Measurements from ENCODE around the gene SUMO3. TPM values are rescaled to one million over a fixed set of nuclear protein-coding genes. Genes with fewer than 3 reads are reported as not detected.

The SUMO3 gene
- total and polyA plus RNA-seq, 3 experiments from 2014 or later, result 81.7 to 88.1 (median 85.3) TPM

DNA sequence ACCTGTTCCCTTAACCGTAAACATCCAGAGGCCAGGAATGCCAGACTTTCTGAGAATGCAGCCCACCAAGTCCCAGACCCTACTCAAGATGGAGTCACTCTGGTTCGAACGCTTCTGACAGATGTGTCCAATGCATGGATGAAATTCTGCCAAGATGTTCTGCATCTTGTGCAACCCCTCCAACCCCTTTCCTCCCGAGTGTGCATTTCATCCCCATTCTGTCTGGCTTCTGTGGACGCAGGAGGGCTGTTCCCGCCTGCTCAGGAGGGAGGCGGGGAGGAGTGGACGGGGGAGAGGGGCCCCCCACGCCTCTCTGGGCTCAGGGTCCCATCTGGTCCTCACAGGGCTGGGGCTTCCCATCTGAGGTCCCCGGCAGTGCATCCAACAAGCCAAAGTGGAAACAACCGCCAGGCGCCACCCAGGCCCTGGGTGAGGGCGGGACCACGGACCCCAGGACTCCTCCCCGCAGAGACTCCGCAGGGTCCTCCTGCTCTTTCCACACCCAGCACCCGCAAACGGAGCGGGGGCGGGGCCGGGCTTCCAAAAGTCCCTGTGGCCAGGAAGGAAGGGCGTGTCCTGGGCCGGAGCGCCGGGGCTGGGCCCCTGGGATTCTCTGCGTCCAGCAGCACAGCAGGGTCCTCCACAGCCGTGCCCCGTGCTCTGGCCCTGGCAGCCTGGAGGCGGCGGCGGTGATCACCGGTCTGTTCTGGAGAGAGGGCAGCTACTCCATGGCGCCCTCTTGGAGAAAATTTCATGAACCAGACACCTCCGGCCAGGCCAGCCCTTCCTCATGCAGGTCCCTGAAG is 27.8 kb upstream of the SUMO3 start:
- ChIA-PET POLR2A (interaction anchor here (1.2 kb wide), 1 partner anchor 28 kb away, joined by 4 read pairs; the partner anchor contains the start of gene PTTG1IP), CTCF (interaction anchor here (1.2 to 1.5 kb wide), 4 partner anchors 28 to 283 kb away, joined by 3 to 4 read pairs (median 3); partner anchors contain the start of gene PTTG1IP)
- peak overlapping the region; percentile 33 for H3K27ac ChIP-seq (ENCODE audit: low read depth, low read length)
- DNase-seq, result peak; percentile 27 to 61 (median 40)
- H3K4me3 ChIP-seq (ENCODE audit: low read length), result peak overlapping the region; percentile 51
- H3K4me3 Mint-ChIP-seq, result peak overlapping the region; percentile 16 to 85 (median 54)
- no peaks in the 10 kb centered on the region for H3K9me3 ChIP-seq (ENCODE audit: low read length)
- H3K36me3 Mint-ChIP-seq, result peaks cover 0 to 19% (median 3%) of the 10 kb centered on the region in 3 donors
- H3K4me1 Mint-ChIP-seq, result peaks cover 7 to 18% (median 9%) of the 10 kb centered on the region in 3 donors
- peaks cover 21% of the 10 kb centered on the region for H3K4me1 ChIP-seq (ENCODE audit: insufficient read depth, low read length)
- no peaks in the 10 kb centered on the region for H3K9me3 Mint-ChIP-seq
- H3K36me3 ChIP-seq (ENCODE audit: insufficient read depth, low read length), result peaks cover 13% of the 10 kb centered on the region
- H3K27me3 Mint-ChIP-seq, result peaks cover 6 to 13% of the 10 kb centered on the region in 2 donors
- H3K27me3 ChIP-seq (ENCODE audit: insufficient read depth, low read length, poor library complexity, severe bottlenecking), result no peaks in the 10 kb centered on the region
- peak overlapping the region in 5 of 8 donors; percentile 26 to 63 (median 38) for H3K27ac Mint-ChIP-seq

- POLR2A ChIA-PET, result no interaction called here
- peaks cover 6 to 20% of the 10 kb centered on the region in 2 donors for H3K27me3 Mint-ChIP-seq
- CTCF ChIA-PET, result no interaction called here
- H3K9me3 ChIP-seq (ENCODE audit: low read length), result no peaks in the 10 kb centered on the region
- peaks cover 7 to 18% (median 9%) of the 10 kb centered on the region in 3 donors for H3K4me1 Mint-ChIP-seq
- no peak overlapping the region for H3K27ac Mint-ChIP-seq
- no peaks in the 10 kb centered on the region for H3K36me3 ChIP-seq (ENCODE audit: insufficient read depth, low read length)
- H3K9me3 Mint-ChIP-seq, result no peaks in the 10 kb centered on the region
- no peak for DNase-seq
- peaks cover 20% of the 10 kb centered on the region for H3K4me1 ChIP-seq (ENCODE audit: insufficient read depth, low read length)
- peaks cover 0 to 5% (median 3%) of the 10 kb centered on the region in 3 donors for H3K36me3 Mint-ChIP-seq
- no peak overlapping the region for H3K4me3 ChIP-seq (ENCODE audit: low read length)
- H3K27me3 ChIP-seq (ENCODE audit: insufficient read depth, low read length, poor library complexity, severe bottlenecking), result no peaks in the 10 kb centered on the region
- peak overlapping the region in 1 of 7 donors; percentile 68 for H3K4me3 Mint-ChIP-seq
- no peak overlapping the region for H3K27ac ChIP-seq (ENCODE audit: low read depth, low read length)
Observed at GRCh38 chr21:44844256-44844655, 26.4 kb upstream of the SUMO3 start.

DNA sequence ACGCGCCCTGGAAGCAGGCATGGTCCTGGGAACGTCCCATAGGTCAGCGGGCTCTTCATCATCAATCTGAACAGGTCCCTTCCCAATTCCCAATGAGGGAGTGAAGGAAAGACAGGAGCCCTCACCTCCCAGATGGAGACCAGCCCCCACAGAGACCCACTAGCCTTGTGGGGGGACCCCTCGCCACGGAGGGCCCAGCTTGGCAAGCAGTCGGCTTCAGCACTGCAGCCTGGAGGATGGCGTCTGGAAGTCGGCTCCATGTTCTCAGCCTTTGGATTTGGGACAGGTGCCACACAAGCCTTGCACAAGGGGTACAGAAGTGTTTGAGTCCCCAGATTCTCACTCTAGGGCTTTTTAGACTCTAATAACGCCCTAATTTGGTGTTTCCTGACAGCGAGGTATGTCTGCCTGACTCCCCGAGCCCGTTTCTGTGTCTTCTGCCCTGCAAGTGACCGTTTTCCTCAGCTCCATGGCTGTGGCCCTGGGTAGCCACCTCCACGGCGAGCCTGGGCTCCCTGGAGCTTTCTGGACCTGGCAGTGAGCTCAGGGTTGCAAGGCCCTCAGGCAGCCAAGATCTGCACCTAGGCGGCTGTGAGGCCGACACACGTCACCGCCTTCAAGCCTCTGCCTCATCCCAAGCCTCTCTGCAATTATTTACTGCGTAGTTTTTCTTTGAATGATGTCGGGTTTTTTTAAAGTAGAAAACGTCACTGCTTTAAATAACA is 25.0 kb upstream of the SUMO3 start:
- POLR2A ChIA-PET, result interaction anchor here (0.7 kb wide), 1 partner anchor 382 kb away, joined by 3 read pairs; no protein-coding TSS in a partner anchor
- no peak overlapping the region for H3K27ac Mint-ChIP-seq

GRCh38 chr21:44842087-44842486 is 24.2 kb upstream of the SUMO3 start:
- Histone ChIP-seq H3K27me3 (ENCODE audit: insufficient read depth, low read length, poor library complexity, severe bottlenecking) (no peaks in the 10 kb centered on the region), H3K27ac (ENCODE audit: low read depth, low read length) (no peak overlapping the region), H3K36me3 (ENCODE audit: insufficient read depth, low read length) (no peaks in the 10 kb centered on the region), H3K4me3 (ENCODE audit: low read length) (no peak overlapping the region), H3K4me1 (ENCODE audit: insufficient read depth, low read length) (peaks cover 20% of the 10 kb centered on the region), H3K9me3 (ENCODE audit: low read length) (no peaks in the 10 kb centered on the region)
- Mint-ChIP-seq H3K27ac (no peak overlapping the region), H3K4me1 (peaks cover 7 to 18% (median 9%) of the 10 kb centered on the region in 3 donors), H3K4me3 (no peak overlapping the region), H3K9me3 (no peaks in the 10 kb centered on the region), H3K36me3 (no peaks in the 10 kb centered on the region), H3K27me3 (peaks cover 6 to 20% of the 10 kb centered on the region in 2 donors)
- no peak for DNase-seq
- ChIA-PET POLR2A (no interaction called here), CTCF (no interaction called here)

More for the DNA sequence above, 25.0 kb upstream of the SUMO3 start:
- Histone ChIP-seq H3K27ac (ENCODE audit: low read depth, low read length) (no peak overlapping the region), H3K4me1 (ENCODE audit: insufficient read depth, low read length) (peaks cover 20% of the 10 kb centered on the region), H3K9me3 (ENCODE audit: low read length) (no peaks in the 10 kb centered on the region), H3K36me3 (ENCODE audit: insufficient read depth, low read length) (no peaks in the 10 kb centered on the region), H3K27me3 (ENCODE audit: insufficient read depth, low read length, poor library complexity, severe bottlenecking) (no peaks in the 10 kb centered on the region), H3K4me3 (ENCODE audit: low read length) (no peak overlapping the region)
- H3K4me3 Mint-ChIP-seq, result no peak overlapping the region
- peaks cover 6 to 20% of the 10 kb centered on the region in 2 donors for H3K27me3 Mint-ChIP-seq
- H3K36me3 Mint-ChIP-seq, result no peaks in the 10 kb centered on the region
- H3K4me1 Mint-ChIP-seq, result peaks cover 7 to 18% (median 9%) of the 10 kb centered on the region in 3 donors
- DNase-seq, result no peak
- H3K9me3 Mint-ChIP-seq, result no peaks in the 10 kb centered on the region
- CTCF ChIA-PET, result no interaction called here

DNA sequence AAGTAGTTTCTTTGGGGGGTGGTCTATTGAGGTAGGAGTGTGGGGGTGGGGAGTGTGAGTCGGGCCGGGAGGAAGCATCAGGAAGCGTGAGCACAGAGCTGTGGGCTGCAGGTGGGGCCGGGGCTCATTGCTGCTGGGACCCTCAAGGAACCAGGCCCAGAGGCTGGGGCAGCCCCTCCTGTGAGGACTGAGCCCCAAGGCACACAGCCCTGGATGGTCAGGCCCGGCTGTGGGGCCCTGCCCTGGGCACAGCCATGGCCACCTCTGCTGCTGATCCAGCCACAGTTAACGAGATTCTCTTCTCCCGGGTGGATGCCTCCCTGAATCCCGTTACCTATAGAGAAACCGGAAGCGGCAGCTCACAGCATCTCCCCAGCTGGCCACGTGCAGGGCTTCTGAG is 22.9 kb upstream of the SUMO3 start:
- no peak for DNase-seq
- H3K9me3 ChIP-seq (ENCODE audit: low read length), result no peaks in the 10 kb centered on the region
- Mint-ChIP-seq H3K27ac (no peak overlapping the region), H3K4me1 (peaks cover 0 to 6% (median 2%) of the 10 kb centered on the region in 3 donors), H3K4me3 (no peak overlapping the region), H3K36me3 (no peaks in the 10 kb centered on the region), H3K27me3 (peaks cover 6 to 20% of the 10 kb centered on the region in 2 donors), H3K9me3 (no peaks in the 10 kb centered on the region)
- no peaks in the 10 kb centered on the region for H3K27me3 ChIP-seq (ENCODE audit: insufficient read depth, low read length, poor library complexity, severe bottlenecking)
- CTCF ChIA-PET, result no interaction called here
- no peaks in the 10 kb centered on the region for H3K36me3 ChIP-seq (ENCODE audit: insufficient read depth, low read length)
- H3K27ac ChIP-seq (ENCODE audit: low read depth, low read length), result no peak overlapping the region
- H3K4me1 ChIP-seq (ENCODE audit: insufficient read depth, low read length), result peaks cover 7% of the 10 kb centered on the region
- POLR2A ChIA-PET, result no interaction called here
- H3K4me3 ChIP-seq (ENCODE audit: low read length), result no peak overlapping the region

- Histone ChIP-seq H3K36me3 (ENCODE audit: insufficient read depth, low read length) (no peaks in the 10 kb centered on the region), H3K4me1 (ENCODE audit: insufficient read depth, low read length) (no peaks in the 10 kb centered on the region), H3K9me3 (ENCODE audit: low read length) (no peaks in the 10 kb centered on the region), H3K27me3 (ENCODE audit: insufficient read depth, low read length, poor library complexity, severe bottlenecking) (no peaks in the 10 kb centered on the region), H3K4me3 (ENCODE audit: low read length) (no peak overlapping the region), H3K27ac (ENCODE audit: low read depth, low read length) (no peak overlapping the region)
- Mint-ChIP-seq H3K36me3 (no peaks in the 10 kb centered on the region), H3K9me3 (no peaks in the 10 kb centered on the region), H3K27me3 (peaks cover 2 to 20% of the 10 kb centered on the region in 2 donors), H3K27ac (peak overlapping the region in 1 of 8 donors; percentile 66), H3K4me3 (no peak overlapping the region), H3K4me1 (no peaks in the 10 kb centered on the region)
- DNase-seq, result no peak
- ChIA-PET POLR2A (no interaction called here), CTCF (no interaction called here)
Observed at GRCh38 chr21:44838951-44839350, 21.1 kb upstream of the SUMO3 start.

DNA sequence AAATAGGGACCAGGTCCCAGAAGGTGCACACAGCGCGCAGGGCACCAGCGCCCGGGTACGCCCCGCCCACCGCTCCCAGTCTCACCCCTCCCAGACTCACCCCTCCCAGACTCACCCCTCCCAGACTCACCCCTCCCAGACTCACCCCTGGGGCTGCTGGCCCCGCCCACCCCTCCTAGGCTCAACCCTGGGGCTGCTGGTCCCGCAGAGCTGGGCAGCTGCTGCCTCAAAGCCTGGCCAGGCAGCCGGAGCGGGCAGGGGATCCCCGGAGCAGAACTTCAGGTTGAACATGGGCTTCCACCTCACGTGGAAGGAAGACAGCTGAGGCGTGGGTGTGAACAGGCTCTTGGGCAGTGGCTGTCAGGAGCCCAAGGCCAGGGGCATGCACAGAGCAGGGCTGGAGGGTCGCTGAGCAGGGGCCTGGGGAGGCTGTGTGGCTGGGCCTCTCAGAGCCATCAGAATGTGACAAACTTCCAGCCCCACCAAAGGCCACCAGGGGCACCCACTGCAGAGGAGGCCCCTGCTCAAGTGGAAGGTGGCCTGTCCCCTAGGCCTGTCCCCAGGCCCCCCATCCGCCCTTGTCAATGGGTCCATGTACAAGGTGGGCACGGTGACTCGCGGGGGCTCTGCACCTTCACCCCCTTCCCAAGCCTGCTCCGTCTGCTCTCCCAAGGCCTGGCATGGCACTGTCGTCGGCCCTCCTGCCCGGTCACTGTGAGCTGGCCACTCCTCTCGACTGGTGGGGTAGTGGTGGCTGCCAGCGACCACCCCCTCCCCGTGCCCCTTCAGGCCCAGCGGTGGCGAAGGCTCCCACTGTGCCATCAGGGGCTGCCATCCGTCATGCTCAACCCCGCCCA is 20.4 kb upstream of the SUMO3 start:
- no peak overlapping the region for H3K27ac ChIP-seq (ENCODE audit: low read depth, low read length)
- H3K27me3 ChIP-seq (ENCODE audit: insufficient read depth, low read length, poor library complexity, severe bottlenecking), result no peaks in the 10 kb centered on the region
- Mint-ChIP-seq H3K36me3 (no peaks in the 10 kb centered on the region), H3K9me3 (no peaks in the 10 kb centered on the region), H3K27ac (no peak overlapping the region), H3K4me1 (no peaks in the 10 kb centered on the region), H3K27me3 (peaks cover 2 to 20% of the 10 kb centered on the region in 2 donors), H3K4me3 (no peak overlapping the region)
- no peaks in the 10 kb centered on the region for H3K9me3 ChIP-seq (ENCODE audit: low read length)
- no peaks in the 10 kb centered on the region for H3K4me1 ChIP-seq (ENCODE audit: insufficient read depth, low read length)
- no peak for DNase-seq
- H3K4me3 ChIP-seq (ENCODE audit: low read length), result no peak overlapping the region
- ChIA-PET CTCF (no interaction called here), POLR2A (no interaction called here)
- H3K36me3 ChIP-seq (ENCODE audit: insufficient read depth, low read length), result no peaks in the 10 kb centered on the region
